B cell (primary cell): Measurements from ENCODE around the gene MC1R. TPM values are rescaled to one million over a fixed set of nuclear protein-coding genes. Genes with fewer than 3 reads are reported as not detected.

ENCODE experiments used
- ATAC-seq: fragments of 200-7000 bp; cut with Tn5 transposase; one replicate; pipeline ENCODE4 v1.10.0; 2021; ENCODE audit warnings: low read depth, mild to moderate bottlenecking, moderate number of reproducible peaks, moderate library complexity
- CTCF ChIA-PET: fragments of 350-600 bp; sonication (Branson Sonifier 250); formaldehyde crosslinking; loops from one replicate; lab custom pipeline; 2021; ENCODE audit warnings: antibody characterized with exemption, inconsistent platforms; lab: Charles Lee
- POLR2A ChIA-PET: fragments of 350-600 bp; sonication (Branson Sonifier 250); formaldehyde crosslinking; loops from one replicate; lab custom pipeline; 2021; ENCODE audit warnings: antibody characterized with exemption; lab: Charles Lee
- DNase-seq: peaks from one replicate; pipeline ENCODE4 v3.0.0; 2013
- H2AFZ ChIP-seq: 2 replicates; pipeline ENCODE4 v1.6.1; 2012; ENCODE audit warnings: mild to moderate bottlenecking, low read depth, low read length; ENCODE audit not compliant: insufficient read depth, poor library complexity, severe bottlenecking
- H3K27ac ChIP-seq, 2 donors: 1 replicate in 1 of 2; 2 replicates in 1 of 2; pipeline ENCODE4 v1.5.1; 2012 to 2013; ENCODE audit warnings: low read length in 2 of 2, mild to moderate bottlenecking in 2 of 2, moderate library complexity in 1 of 2
- H3K27me3 ChIP-seq, 4 experiments: fragments of 200-600 bp in 1 of 4; sonication (generic) in 1 of 4; replicated peaks in 1 of 4; 1 replicate in 2 of 4; 2 replicates in 2 of 4; pipeline versions ENCODE4 v1.6.1 to v1.7.0; 2013 to 2016; ENCODE audit warnings: low read length in 3 of 4, mild to moderate bottlenecking in 2 of 4, mixed read lengths in 1 of 4, moderate library complexity in 1 of 4; ENCODE audit not compliant: insufficient read depth in 4 of 4, control insufficient read depth in 3 of 4; ENCODE audit errors: control extremely low read depth in 1 of 4
- H3K36me3 ChIP-seq, 2 experiments: replicated peaks in 1 of 2; 1 replicate in 1 of 2; 2 replicates in 1 of 2; pipeline versions ENCODE4 v1.6.1 to v1.7.1; 2013; ENCODE audit warnings: low read length in 1 of 2; ENCODE audit not compliant: insufficient read depth in 2 of 2, control insufficient read depth in 1 of 2; ENCODE audit errors: control extremely low read depth in 1 of 2, extremely low read depth in 1 of 2
- H3K4me1 ChIP-seq, 2 donors: fragments of 200-600 bp in 1 of 2; sonication (generic) in 1 of 2; 1 replicate in 1 of 2; 2 replicates in 1 of 2; pipeline versions ENCODE4 v1.5.1 to v1.6.1; 2013 to 2017; ENCODE audit warnings: low read length in 2 of 2; ENCODE audit not compliant: control insufficient read depth in 2 of 2, insufficient read depth in 2 of 2
- H3K4me2 ChIP-seq: replicated peaks from 2 replicates; pipeline ENCODE3; 2012; ENCODE audit warnings: mild to moderate bottlenecking, low read depth, low read length; ENCODE audit not compliant: poor library complexity, severe bottlenecking
- H3K4me3 ChIP-seq, 5 experiments: fragments of 200-600 bp in 1 of 5; sonication (generic) in 1 of 5; 1 replicate in 3 of 5; 2 replicates in 2 of 5; pipeline versions ENCODE4 v1.5.1 to v1.7.0; 2011 to 2016; ENCODE audit warnings: low read length in 4 of 5, mild to moderate bottlenecking in 4 of 5, low read depth in 2 of 5, control low read depth in 1 of 5, moderate library complexity in 1 of 5; ENCODE audit not compliant: insufficient read depth in 1 of 5; ENCODE audit errors: control extremely low read depth in 1 of 5, extremely low read depth in 1 of 5
- H3K79me2 ChIP-seq: fragments of 200-600 bp; sonication (generic); one replicate; pipeline ENCODE4 v1.6.0; 2016; ENCODE audit warnings: low read length; ENCODE audit not compliant: control insufficient read depth, insufficient read depth
- H3K9ac ChIP-seq: fragments of 200-600 bp; sonication (generic); 2 replicates; pipeline ENCODE4 v1.6.1; 2017; ENCODE audit warnings: mild to moderate bottlenecking, low read length, moderate library complexity
- H3K9me3 ChIP-seq, 3 donors: one replicate each; pipeline versions ENCODE4 v1.6.1 to v1.7.1; 2013; ENCODE audit warnings: low read length in 2 of 3; ENCODE audit not compliant: control insufficient read depth in 2 of 3, insufficient read depth in 1 of 3; ENCODE audit errors: control extremely low read depth in 1 of 3
- H4K20me1 ChIP-seq: 2 replicates; pipeline ENCODE4 v1.6.0; 2012; ENCODE audit warnings: mild to moderate bottlenecking, low read length; ENCODE audit not compliant: insufficient read depth, control insufficient read depth, poor library complexity, severe bottlenecking
- H3K27ac Mint-ChIP-seq: one replicate; pipeline ENCODE4 v1.8.0; 2021; ENCODE audit warnings: mixed read lengths
- H3K27me3 Mint-ChIP-seq: one replicate; pipeline ENCODE4 v1.8.0; 2021; ENCODE audit warnings: mixed read lengths
- H3K4me1 Mint-ChIP-seq: one replicate; pipeline ENCODE4 v1.8.0; 2021; ENCODE audit warnings: mixed read lengths
- H3K4me3 Mint-ChIP-seq: one replicate; pipeline ENCODE4 v1.8.0; 2021; ENCODE audit warnings: mixed read lengths
- H3K9me3 Mint-ChIP-seq: one replicate; pipeline ENCODE4 v1.8.0; 2022; ENCODE audit warnings: mixed read lengths; ENCODE audit not compliant: insufficient read depth
- CTCF ChIP-seq: fragments of 200-600 bp; IDR thresholded peaks from one replicate; pipeline ENCODE4 v1.8.0; 2022; ENCODE audit warnings: antibody characterized with exemption, mild to moderate bottlenecking
- EZH2 ChIP-seq: IDR thresholded peaks from 2 replicates; pipeline ENCODE4 v1.6.1; 2012; ENCODE audit warnings: borderline replicate concordance, low read depth, mild to moderate bottlenecking, moderate library complexity, low read length; ENCODE audit not compliant: insufficient read depth, poor library complexity, severe bottlenecking
- WGBS: methylation state at CpG from one replicate; pipeline ENCODE4 v1.1.5; 2013; ENCODE audit warnings: missing lambda C conversion rate; ENCODE audit not compliant: insufficient coverage; 5-methylcytosine and 5-hydroxymethylcytosine counted together
- intact Hi-C: fragments of 100-400 bp; cut with micrococcal nuclease; formaldehyde crosslinking; loops from one replicate; pipeline ENCODE4 v1.10.0; 2022
- polyA plus RNA-seq: library from polyadenylated mRNA; depleted of rRNA; stranded (reverse); fragments of >200 nt; gene quantifications from 2 replicates; pipeline ENCODE4 v1.2.3, GENCODE V29; 2012
- total RNA-seq, 2 donors: library from RNA; stranded (reverse); fragments of 120-200 nt in 1 of 2; gene quantifications; 1 replicate in 1 of 2; 2 replicates in 1 of 2; pipeline versions ENCODE4 v1.2.3 to v1.2.4, GENCODE V29; 2013 to 2022

MC1R gene
- total and polyA plus RNA-seq, 2 donors (not counting 1 experiment from before 2014, with no cell fraction given), result 13.2 to 15.2 TPM

GRCh38 chr16:89909777-89910716, 8.6 kb upstream of the MC1R start:
- H2AFZ ChIP-seq, result no peak overlapping the region
- no peak overlapping the region for H3K4me3 Mint-ChIP-seq
- ChIA-PET CTCF (interaction anchor here (0.7 to 3.1 kb wide), 29 partner anchors 9 to 295 kb away, joined by 3 to 28 read pairs (median 4); partner anchors contain the start of genes DBNDD1, FANCA, SPATA2L and TUBB3), POLR2A (interaction anchor here (1.4 kb wide), 2 partner anchors 9 to 37 kb away, joined by 5 to 6 read pairs; partner anchors contain the start of genes MC1R and TCF25)
- no peak overlapping the region for H3K27ac ChIP-seq
- no peak overlapping the region for H3K27ac Mint-ChIP-seq
- peaks cover 12% of the 10 kb centered on the region for H3K4me1 Mint-ChIP-seq
- H3K79me2 ChIP-seq, result no peaks in the 10 kb centered on the region
- peak; percentile 80 for ATAC-seq
- 72% methylated on average over 47 of the region's 47 CpGs for WGBS
- peaks cover 0 to 34% of the 10 kb centered on the region in 2 experiments for H3K36me3 ChIP-seq
- no peaks in the 10 kb centered on the region for H3K27me3 ChIP-seq
- intact Hi-C loops, result loop anchor here (1.0 kb wide), 1 partner anchor 204 kb away; no protein-coding TSS in a partner anchor
- TF ChIP-seq EZH2, result no peak
- peak; percentile 91 for TF ChIP-seq CTCF
- no peak overlapping the region for H3K4me2 ChIP-seq
- no peaks in the 10 kb centered on the region for H3K9me3 Mint-ChIP-seq
- no peak overlapping the region for H3K4me3 ChIP-seq
- H3K27me3 Mint-ChIP-seq, result no peaks in the 10 kb centered on the region
- no peak overlapping the region for H3K9ac ChIP-seq
- peaks cover 0 to 5% of the 10 kb centered on the region in 2 donors for H3K4me1 ChIP-seq
- H3K9me3 ChIP-seq, result no peaks in the 10 kb centered on the region
- peak; percentile 77 for DNase-seq
- H4K20me1 ChIP-seq, result peaks cover 57% of the 10 kb centered on the region
